AG09319 (cell line): ENCODE data around the gene NCKAP5.
"Not testable (repeated sequence)": the region's sequence is repeated elsewhere in the genome, so short reads cannot be mapped to it uniquely, and the experiment has no call there.

Experiments
- DNase-seq: peaks from one replicate; pipeline ENCODE4 v3.0.0-alpha.2; 2010; ENCODE audit warnings: low read depth; ENCODE audit errors: extremely low read depth
- CTCF ChIP-seq: IDR thresholded peaks from 2 replicates; pipeline ENCODE4 v1.5.1; 2011; ENCODE audit warnings: low read depth, mild to moderate bottlenecking, inconsistent platforms, low read length, moderate library complexity

The NCKAP5 gene

GRCh38 chr2:133231264-133231663 is 337.0 kb downstream of the NCKAP5 start:
- DNase-seq: no peak
- TF ChIP-seq CTCF: no peak

GRCh38 chr2:133229974-133230373 is 338.3 kb downstream of the NCKAP5 start:
- no peak for TF ChIP-seq CTCF
- no peak for DNase-seq

GRCh38 chr2:133223226-133223625 is 345.0 kb downstream of the NCKAP5 start:
- no peak for DNase-seq

GRCh38 chr2:133221398-133221797 is 346.9 kb downstream of the NCKAP5 start:
- no peak for DNase-seq
- no peak for TF ChIP-seq CTCF

More at GRCh38 chr2:133223226-133223625, 345.0 kb downstream of the NCKAP5 start:
- no peak for TF ChIP-seq CTCF

GRCh38 chr2:133218204-133218603 is 350.1 kb downstream of the NCKAP5 start:
- no peak for DNase-seq
- no peak for TF ChIP-seq CTCF

- TF ChIP-seq CTCF: no peak
- DNase-seq: no peak
Observed at GRCh38 chr2:133215477-133215876, 352.8 kb downstream of the NCKAP5 start.

GRCh38 chr2:133213651-133214050 is 354.6 kb downstream of the NCKAP5 start:
- no peak for DNase-seq
- TF ChIP-seq CTCF: no peak

- TF ChIP-seq CTCF: no peak
- no peak for DNase-seq
Observed at GRCh38 chr2:133209325-133209724, 358.9 kb downstream of the NCKAP5 start.

- not testable (repeated sequence) for DNase-seq
Observed at GRCh38 chr2:133206666-133207065, 361.6 kb downstream of the NCKAP5 start.
